ENCODE measurements around the gene C17orf113. TPM values are rescaled to one million over a fixed set of nuclear protein-coding genes. Genes with fewer than 3 reads are reported as not detected.

C17orf113 gene
- total and polyA plus RNA-seq, 2 experiments from 2014 or later: 0.29 to 2.1 TPM

DNA sequence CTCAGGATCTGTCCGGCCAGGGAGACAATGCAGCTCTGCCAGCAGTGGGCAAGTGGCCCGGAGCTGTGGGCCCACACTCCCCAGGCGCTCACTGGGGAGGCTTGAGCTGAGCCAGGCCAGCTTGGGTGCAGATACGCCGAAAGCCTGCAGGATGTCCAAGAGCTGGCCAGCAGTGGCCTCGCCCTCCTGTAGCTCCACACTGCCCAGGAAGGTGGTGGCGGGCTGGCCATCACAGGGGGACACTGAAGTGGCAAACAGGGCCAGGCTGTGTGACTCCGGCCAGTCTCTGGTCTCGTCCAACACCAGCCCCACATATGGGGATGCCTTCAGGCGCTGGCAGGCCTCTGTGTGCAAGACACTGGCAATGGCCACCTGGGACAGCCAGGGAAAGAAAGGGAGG is 9.6 kb downstream of the C17orf113 start:
- Histone ChIP-seq H3K4me1 (ENCODE audit: insufficient read depth) (no peaks in the 10 kb centered on the region), H3K36me3 (ENCODE audit: insufficient read depth) (no peaks in the 10 kb centered on the region), H3K79me2 (replicated peaks; ENCODE audit: insufficient read depth) (no peaks in the 10 kb centered on the region), H3K4me2 (no peak overlapping the region), H3K27me3 (ENCODE audit: insufficient read depth) (no peaks in the 10 kb centered on the region), H2AFZ (no peak overlapping the region), H3K9me2 (ENCODE audit: insufficient read depth) (no peaks in the 10 kb centered on the region), H3K27ac (ENCODE audit: low read depth) (no peak overlapping the region), H3F3A (replicated peaks; ENCODE audit: low read depth) (no peaks in the 10 kb centered on the region), H4K20me1 (replicated peaks; ENCODE audit: insufficient read depth) (no peaks in the 10 kb centered on the region), H3K4me3 (no peak overlapping the region)
- DNase-seq (ENCODE audit: low spot score) (no peak), ATAC-seq (no peak)
- Mint-ChIP-seq H3K27ac (no peak overlapping the region), H3K4me3 (no peak overlapping the region), H3K27me3 (ENCODE audit: insufficient read depth, low read depth, poor library complexity) (peaks cover 2% of the 10 kb centered on the region), H3K36me3 (ENCODE audit: low read depth) (no peaks in the 10 kb centered on the region; the same call in 2 of the 3 replicates), H3K9me3 (no peaks in the 10 kb centered on the region), H3K4me1 (peaks cover 13% of the 10 kb centered on the region)
- TF ChIP-seq ZNF331 (CRISPR knock-in tag; IDR thresholded peaks at IDR 0.05; ENCODE audit: low read depth) (no peak), CREB1 (CRISPR knock-in tag; IDR thresholded peaks at IDR 0.05; ENCODE audit: low read depth) (no peak), ZNF114 (CRISPR knock-in tag; IDR thresholded peaks at IDR 0.05) (no peak), EZH2phosphoT487 (IDR thresholded peaks at IDR 0.05; ENCODE audit: unreplicated experiment) (no peak), NANOG (IDR thresholded peaks at IDR 0.05; ENCODE audit: borderline replicate concordance) (no peak), POLR2AphosphoS5 (IDR thresholded peaks at IDR 0.05; ENCODE audit: low read depth) (no peak), JUNB (IDR thresholded peaks at IDR 0.05; ENCODE audit: unreplicated experiment) (no peak), STAT1 (IDR thresholded peaks at IDR 0.05; ENCODE audit: unreplicated experiment) (no peak), EZH2 (IDR thresholded peaks at IDR 0.05; ENCODE audit: low read depth, unreplicated experiment) (no peak)
- TF ChIP-seq, protein P1, sequence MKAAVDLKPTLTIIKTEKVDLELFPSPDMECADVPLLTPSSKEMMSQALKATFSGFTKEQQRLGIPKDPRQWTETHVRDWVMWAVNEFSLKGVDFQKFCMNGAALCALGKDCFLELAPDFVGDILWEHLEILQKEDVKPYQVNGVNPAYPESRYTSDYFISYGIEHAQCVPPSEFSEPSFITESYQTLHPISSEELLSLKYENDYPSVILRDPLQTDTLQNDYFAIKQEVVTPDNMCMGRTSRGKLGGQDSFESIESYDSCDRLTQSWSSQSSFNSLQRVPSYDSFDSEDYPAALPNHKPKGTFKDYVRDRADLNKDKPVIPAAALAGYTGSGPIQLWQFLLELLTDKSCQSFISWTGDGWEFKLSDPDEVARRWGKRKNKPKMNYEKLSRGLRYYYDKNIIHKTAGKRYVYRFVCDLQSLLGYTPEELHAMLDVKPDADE (IDR thresholded peaks at IDR 0.05): no peak
- TF ChIP-seq, protein P2, sequence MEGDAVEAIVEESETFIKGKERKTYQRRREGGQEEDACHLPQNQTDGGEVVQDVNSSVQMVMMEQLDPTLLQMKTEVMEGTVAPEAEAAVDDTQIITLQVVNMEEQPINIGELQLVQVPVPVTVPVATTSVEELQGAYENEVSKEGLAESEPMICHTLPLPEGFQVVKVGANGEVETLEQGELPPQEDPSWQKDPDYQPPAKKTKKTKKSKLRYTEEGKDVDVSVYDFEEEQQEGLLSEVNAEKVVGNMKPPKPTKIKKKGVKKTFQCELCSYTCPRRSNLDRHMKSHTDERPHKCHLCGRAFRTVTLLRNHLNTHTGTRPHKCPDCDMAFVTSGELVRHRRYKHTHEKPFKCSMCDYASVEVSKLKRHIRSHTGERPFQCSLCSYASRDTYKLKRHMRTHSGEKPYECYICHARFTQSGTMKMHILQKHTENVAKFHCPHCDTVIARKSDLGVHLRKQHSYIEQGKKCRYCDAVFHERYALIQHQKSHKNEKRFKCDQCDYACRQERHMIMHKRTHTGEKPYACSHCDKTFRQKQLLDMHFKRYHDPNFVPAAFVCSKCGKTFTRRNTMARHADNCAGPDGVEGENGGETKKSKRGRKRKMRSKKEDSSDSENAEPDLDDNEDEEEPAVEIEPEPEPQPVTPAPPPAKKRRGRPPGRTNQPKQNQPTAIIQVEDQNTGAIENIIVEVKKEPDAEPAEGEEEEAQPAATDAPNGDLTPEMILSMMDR (conservative IDR thresholded peaks at IDR 0.05; ENCODE audit: low read depth in 2 of 2): no peak
- TF ChIP-seq, protein P3, sequence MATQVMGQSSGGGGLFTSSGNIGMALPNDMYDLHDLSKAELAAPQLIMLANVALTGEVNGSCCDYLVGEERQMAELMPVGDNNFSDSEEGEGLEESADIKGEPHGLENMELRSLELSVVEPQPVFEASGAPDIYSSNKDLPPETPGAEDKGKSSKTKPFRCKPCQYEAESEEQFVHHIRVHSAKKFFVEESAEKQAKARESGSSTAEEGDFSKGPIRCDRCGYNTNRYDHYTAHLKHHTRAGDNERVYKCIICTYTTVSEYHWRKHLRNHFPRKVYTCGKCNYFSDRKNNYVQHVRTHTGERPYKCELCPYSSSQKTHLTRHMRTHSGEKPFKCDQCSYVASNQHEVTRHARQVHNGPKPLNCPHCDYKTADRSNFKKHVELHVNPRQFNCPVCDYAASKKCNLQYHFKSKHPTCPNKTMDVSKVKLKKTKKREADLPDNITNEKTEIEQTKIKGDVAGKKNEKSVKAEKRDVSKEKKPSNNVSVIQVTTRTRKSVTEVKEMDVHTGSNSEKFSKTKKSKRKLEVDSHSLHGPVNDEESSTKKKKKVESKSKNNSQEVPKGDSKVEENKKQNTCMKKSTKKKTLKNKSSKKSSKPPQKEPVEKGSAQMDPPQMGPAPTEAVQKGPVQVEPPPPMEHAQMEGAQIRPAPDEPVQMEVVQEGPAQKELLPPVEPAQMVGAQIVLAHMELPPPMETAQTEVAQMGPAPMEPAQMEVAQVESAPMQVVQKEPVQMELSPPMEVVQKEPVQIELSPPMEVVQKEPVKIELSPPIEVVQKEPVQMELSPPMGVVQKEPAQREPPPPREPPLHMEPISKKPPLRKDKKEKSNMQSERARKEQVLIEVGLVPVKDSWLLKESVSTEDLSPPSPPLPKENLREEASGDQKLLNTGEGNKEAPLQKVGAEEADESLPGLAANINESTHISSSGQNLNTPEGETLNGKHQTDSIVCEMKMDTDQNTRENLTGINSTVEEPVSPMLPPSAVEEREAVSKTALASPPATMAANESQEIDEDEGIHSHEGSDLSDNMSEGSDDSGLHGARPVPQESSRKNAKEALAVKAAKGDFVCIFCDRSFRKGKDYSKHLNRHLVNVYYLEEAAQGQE (IDR thresholded peaks at IDR 0.05; ENCODE audit: unreplicated experiment): no peak
- TF ChIP-seq, protein P4, sequence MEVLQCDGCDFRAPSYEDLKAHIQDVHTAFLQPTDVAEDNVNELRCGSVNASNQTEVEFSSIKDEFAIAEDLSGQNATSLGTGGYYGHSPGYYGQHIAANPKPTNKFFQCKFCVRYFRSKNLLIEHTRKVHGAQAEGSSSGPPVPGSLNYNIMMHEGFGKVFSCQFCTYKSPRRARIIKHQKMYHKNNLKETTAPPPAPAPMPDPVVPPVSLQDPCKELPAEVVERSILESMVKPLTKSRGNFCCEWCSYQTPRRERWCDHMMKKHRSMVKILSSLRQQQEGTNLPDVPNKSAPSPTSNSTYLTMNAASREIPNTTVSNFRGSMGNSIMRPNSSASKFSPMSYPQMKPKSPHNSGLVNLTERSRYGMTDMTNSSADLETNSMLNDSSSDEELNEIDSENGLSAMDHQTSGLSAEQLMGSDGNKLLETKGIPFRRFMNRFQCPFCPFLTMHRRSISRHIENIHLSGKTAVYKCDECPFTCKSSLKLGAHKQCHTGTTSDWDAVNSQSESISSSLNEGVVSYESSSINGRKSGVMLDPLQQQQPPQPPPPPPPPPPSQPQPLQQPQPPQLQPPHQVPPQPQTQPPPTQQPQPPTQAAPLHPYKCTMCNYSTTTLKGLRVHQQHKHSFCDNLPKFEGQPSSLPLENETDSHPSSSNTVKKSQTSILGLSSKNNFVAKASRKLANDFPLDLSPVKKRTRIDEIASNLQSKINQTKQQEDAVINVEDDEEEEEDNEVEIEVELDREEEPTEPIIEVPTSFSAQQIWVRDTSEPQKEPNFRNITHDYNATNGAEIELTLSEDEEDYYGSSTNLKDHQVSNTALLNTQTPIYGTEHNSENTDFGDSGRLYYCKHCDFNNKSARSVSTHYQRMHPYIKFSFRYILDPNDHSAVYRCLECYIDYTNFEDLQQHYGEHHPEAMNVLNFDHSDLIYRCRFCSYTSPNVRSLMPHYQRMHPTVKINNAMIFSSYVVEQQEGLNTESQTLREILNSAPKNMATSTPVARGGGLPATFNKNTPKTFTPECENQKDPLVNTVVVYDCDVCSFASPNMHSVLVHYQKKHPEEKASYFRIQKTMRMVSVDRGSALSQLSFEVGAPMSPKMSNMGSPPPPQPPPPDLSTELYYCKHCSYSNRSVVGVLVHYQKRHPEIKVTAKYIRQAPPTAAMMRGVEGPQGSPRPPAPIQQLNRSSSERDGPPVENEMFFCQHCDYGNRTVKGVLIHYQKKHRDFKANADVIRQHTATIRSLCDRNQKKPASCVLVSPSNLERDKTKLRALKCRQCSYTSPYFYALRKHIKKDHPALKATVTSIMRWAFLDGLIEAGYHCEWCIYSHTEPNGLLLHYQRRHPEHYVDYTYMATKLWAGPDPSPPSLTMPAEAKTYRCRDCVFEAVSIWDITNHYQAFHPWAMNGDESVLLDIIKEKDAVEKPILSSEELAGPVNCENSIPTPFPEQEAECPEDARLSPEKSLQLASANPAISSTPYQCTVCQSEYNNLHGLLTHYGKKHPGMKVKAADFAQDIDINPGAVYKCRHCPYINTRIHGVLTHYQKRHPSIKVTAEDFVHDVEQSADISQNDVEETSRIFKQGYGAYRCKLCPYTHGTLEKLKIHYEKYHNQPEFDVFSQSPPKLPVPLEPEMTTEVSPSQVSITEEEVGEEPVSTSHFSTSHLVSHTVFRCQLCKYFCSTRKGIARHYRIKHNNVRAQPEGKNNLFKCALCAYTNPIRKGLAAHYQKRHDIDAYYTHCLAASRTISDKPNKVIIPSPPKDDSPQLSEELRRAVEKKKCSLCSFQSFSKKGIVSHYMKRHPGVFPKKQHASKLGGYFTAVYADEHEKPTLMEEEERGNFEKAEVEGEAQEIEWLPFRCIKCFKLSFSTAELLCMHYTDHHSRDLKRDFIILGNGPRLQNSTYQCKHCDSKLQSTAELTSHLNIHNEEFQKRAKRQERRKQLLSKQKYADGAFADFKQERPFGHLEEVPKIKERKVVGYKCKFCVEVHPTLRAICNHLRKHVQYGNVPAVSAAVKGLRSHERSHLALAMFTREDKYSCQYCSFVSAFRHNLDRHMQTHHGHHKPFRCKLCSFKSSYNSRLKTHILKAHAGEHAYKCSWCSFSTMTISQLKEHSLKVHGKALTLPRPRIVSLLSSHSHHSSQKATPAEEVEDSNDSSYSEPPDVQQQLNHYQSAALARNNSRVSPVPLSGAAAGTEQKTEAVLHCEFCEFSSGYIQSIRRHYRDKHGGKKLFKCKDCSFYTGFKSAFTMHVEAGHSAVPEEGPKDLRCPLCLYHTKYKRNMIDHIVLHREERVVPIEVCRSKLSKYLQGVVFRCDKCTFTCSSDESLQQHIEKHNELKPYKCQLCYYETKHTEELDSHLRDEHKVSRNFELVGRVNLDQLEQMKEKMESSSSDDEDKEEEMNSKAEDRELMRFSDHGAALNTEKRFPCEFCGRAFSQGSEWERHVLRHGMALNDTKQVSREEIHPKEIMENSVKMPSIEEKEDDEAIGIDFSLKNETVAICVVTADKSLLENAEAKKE (CRISPR knock-in tag; IDR thresholded peaks at IDR 0.05): no peak
